NCI-H128 (cell line): Measurements from ENCODE around the gene ZWINT.

ENCODE experiments used
- DNase-seq: peaks from one replicate; lab custom pipeline; 2025; ENCODE audit not compliant: unreplicated experiment; lab: John Stamatoyannopoulos, UW

The ZWINT gene

GRCh38 chr10:56360967-56361612, at the start of gene ZWINT:
TSS of gene ZWINT (minus strand) at chr10:56361259. CDS start at chr10:56361236, 23 bp downstream.
- DNase-seq = peak; percentile 71

- no peak for DNase-seq
Measured at GRCh38 chr10:56383806-56384205, 22.7 kb upstream of the ZWINT start.

DNA sequence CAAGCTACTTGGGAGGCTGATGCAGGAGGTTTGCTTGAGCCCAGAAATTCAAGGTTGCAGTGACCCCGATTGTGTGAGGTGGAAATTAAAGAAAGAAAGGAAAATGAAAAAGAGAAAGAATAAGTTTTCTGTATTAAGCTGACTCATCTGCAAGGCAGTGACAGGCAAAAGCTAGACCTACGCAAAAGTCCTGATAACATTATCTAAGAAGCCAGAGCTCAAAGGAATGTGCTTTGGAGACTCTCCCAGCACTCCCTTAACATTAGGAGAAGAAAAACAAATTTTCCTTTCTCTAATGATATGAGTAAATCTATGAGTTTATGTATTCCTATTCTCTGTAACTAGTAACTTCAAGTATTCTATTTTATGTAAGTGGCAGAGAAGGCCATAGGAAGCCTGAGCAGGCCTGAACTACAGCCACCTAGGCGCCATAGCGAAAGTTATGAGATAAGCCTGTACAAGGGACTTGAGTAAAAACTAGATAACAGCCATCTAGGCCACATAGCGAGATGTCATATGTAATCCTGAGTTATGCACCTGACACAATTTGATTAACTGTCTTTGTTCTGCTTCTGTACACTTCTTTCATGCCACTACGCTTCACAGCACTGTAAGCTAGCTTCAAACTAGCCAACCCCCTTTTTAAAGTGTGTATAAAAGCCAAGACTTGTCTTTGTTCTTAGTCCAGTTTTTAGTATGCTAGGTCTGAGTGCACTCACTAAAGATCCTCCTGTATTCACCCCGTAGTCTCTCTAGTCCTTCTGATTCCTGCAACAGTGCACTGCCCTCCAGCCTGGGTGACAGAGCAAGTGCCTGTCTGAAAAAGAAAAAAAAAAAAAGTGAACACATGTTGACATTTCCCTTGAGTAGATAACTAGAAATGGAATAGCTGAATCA, 9.4 kb upstream of the ZWINT start:
- DNase-seq = no peak

DNA sequence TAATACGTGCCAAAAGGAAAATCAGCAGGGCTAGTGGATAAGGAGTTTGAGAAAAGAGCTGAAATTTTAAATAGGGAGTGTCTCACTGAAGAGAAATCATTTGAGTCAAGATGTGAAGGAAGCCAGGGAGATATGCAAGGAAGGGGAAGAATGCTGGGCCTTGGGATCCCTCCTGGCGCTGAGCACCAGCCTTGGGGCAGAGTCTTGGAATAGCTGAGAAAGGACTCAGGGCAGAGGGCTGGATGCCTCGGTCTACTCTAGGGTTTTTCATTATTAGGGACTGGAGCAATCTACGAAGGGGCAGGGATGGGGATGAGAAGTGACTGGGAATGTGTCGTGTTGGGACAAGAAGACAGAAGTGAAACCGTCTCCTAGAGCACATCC, 484 bp downstream of the ZWINT start:
- DNase-seq = no peak

- no peak for DNase-seq
Measured at GRCh38 chr10:56359837-56360236, 1.2 kb downstream of the ZWINT start.

DNA sequence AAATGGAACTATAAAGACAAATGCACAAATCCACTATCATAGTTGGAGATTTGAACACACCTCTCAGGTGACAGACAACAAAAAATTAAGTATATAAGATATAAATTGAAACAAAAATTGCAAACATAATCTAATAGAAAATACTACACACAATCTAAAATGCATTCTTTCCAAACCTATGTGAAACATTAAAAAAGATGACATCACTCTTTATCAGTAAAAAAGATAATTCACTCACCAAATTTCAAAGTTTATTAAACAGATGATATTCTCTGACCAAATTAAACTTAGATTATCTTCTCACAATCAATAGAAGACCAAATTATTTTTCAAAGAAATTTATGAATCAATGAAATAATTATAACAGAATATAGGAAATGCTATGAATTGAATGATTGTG, 4.0 kb downstream of the ZWINT start:
- no peak for DNase-seq

GRCh38 chr10:56351909-56352630, 9.0 kb downstream of the ZWINT start:
- DNase-seq = no peak

DNA sequence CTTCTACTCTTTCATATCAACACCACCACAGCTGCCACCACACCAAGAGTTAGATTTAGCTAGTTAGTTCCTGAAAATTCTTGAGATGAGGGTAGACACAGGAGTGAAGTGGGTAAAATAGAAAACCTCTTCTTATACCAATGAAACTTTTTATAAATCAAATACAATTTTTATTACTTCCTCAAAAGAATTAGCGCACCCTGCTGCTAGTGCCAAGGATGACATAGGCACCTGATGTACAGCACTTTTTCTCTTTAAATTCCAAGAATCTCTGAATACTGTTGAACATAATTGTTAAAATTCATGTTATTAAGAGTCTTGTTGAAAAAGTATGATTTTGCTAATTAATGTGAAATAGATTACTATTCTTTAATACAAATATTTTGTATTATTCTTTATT, 11.4 kb downstream of the ZWINT start:
- no peak for DNase-seq

DNA sequence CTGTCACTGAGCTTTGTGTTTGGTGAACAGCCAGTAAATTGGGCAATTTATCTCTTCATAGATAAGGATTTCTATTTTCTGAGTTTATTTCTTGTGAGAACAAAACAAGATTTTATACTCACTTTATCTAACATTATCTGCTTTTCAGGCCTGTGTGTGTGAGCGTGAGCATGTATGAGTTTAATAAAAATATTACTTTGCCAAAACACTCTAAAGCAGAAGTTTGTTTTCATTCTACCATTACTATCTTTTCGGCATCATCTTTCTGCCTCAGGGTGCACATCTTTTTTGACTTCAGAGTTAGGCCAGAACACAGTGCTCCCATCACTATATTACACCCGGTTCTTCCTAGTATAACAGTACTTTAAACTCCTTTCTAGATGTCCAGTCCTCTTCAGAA, 13.0 kb downstream of the ZWINT start:
- no peak for DNase-seq

DNA sequence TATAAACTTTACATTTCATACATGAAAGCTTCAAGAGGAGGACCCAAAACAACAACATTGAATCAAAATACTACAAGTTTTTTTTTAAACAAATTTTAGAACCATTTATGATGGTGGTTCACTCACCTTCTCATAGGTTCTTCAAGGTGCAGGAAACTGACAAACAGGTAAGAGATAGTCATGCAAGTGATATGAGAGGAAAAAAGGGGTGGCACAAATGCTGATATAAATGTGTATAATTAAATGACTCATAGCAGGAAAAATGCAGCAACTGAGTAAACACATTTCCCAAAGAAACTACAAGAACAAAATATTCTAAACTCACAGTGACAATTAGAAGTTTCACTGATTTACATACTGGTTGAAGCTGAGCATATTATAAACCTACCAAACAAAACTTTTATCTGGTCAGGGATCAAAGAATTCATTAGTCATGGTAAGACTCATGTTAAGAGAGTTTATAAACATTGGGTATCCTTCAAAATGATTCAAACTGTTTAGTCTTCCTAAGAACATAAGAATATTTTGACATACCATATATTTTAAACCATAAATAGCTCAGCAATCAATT, 14.1 kb downstream of the ZWINT start:
- no peak for DNase-seq

DNA sequence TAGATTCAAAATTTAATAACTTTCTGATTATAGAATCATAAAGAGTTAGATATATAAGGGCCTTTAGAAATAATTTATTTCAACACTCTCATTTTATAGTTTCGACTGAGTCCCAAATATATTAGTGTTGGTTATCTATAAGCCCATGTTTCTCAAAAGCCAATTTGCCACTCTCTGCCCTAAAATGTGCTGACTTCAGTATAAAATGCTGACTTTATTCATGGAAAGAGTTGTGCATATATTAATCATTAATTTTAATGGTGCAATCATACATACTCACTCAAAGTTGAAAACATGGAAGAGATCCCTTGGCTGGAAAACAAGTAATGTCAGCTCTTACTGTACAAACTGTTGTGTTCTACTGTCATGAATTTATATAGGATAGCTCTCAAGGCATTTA, 19.4 kb downstream of the ZWINT start:
- DNase-seq = no peak

DNA sequence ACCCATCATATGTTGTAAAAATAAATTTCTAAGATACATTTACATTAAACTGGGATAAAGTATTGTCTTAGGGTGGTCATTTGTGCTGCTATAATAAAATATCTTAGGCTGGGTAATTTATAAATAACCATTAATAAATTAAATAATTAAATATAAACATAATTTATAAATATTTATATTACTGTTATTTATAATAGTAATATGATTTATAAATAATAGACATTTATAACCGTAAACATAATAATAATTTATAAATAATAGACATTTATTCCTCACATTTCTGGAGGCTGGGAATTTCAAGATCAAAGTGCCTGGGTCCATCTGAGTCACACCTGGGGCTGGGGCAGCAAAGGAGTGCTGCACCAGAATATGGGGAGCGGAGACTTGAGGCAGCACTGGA, 31.1 kb downstream of the ZWINT start:
- DNase-seq = no peak

GRCh38 chr10:56327118-56327517, 33.9 kb downstream of the ZWINT start:
- no peak for DNase-seq

DNA sequence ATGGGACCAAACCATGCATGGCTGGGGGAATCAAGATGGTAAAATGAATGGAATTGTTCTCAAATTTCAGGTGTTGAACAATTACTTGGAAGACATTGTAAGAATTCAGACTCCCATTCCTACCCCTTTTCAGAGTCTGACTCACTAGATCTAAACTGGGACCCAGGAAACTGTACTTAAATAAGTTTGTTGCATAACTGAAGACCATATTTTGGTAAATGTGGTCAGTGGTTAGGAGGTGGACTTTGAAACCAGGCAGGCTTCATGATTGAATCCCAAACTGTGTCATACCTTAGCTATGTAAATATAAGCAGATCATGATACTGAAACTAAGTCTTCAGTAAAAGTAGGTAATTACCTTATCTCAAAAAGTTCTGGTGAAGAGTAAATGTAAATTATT, 41.7 kb downstream of the ZWINT start:
- no peak for DNase-seq

GRCh38 chr10:56318816-56319215, 42.2 kb downstream of the ZWINT start:
- DNase-seq = no peak

GRCh38 chr10:56317603-56318002, 43.5 kb downstream of the ZWINT start:
- no peak for DNase-seq

GRCh38 chr10:56316603-56317002, 44.5 kb downstream of the ZWINT start:
- no peak for DNase-seq
